Stimulated activated CD8-positive, alpha-beta memory T cell treated with anti-CD3 and anti-CD28 coated beads, Interleukin-7, amount 100 ng/mL, for 48 hours (primary cell): ENCODE results near the gene LRRFIP1.

ENCODE experiments used
- DNase-seq, 2 donors: peaks; one replicate each; pipeline ENCODE4 v3.0.0-alpha.2; 2020; ENCODE audit warnings: low read depth in 1 of 2; ENCODE audit errors: extremely low read depth in 1 of 2

The LRRFIP1 gene

DNA sequence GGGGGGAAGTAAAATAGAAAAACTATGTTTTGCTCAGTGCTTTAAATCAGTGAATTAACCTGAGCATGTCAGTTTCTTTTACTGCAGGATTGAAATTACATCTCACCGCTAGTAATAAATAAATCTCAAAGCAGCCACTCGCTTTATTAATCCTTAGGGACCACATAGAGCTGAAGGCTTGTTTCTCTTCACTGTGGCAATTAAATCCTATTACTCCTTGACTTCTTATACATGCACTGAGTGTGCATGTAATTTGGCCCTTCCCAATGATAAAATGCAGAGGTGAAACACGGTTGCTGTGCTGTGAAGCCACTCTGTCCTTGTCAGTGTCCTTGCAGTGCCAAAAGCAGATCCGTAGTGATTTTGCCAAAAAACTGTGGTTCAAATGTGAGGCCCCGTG lies 94.1 kb downstream of the LRRFIP1 start:
- no peak for DNase-seq

DNA sequence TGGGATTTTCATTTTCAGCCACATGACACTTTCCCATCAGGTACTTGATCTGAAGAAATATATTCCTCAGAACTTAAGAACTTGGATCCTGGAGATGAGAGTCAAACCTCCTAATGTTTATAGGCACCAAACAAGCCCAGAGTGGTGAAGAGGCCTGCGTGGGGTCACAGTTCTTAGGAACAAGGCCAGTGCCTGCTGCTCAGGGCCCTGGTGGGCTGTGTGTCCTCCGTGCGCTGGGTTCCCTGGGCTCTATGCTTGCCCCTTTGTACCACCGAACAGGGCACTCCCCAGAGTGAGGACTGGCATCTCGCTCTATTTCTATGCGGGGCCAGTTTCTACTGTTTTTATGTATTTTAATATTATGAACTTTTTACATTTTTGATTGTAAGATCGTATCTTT lies 95.2 kb downstream of the LRRFIP1 start:
- no peak for DNase-seq

DNA sequence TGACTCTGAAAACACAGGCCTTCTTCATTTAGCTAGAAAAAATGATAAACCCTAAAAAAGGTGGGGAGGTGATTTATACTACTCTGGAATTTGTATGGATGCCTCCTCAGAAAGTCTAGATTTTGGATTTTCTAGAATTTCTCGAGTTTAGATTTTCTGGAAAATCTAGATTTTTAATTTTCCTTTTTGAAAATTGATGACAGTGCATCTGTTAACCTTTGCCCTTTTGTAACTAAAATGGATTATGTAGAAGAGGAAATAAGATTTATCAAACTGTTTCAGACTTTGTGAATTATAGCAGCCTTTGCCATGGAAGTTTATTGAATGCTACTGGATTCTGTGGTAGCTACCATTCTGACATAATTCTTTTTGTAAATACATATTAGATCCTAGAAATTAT lies 95.6 kb downstream of the LRRFIP1 start:
- DNase-seq: no peak

DNA sequence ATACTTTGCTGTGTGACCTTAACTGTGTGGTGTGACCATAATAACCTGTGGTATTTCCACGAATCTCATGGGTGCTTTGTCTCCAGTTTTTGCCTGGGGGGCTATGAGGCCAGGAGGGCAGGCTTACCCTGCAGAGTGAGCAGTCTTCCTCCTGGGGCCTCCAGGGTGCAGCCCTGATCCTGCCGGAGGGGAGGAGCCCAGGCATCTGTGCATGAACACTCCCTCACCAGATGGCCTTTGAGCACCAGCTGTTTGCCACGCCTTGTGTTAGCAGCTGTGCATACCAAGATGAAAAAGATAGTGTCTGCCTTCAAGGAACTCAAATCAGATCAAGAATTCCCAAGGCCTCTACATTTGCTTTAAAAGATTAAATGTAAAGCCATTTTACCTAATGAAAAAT lies 96.2 kb downstream of the LRRFIP1 start:
- no peak for DNase-seq

DNA sequence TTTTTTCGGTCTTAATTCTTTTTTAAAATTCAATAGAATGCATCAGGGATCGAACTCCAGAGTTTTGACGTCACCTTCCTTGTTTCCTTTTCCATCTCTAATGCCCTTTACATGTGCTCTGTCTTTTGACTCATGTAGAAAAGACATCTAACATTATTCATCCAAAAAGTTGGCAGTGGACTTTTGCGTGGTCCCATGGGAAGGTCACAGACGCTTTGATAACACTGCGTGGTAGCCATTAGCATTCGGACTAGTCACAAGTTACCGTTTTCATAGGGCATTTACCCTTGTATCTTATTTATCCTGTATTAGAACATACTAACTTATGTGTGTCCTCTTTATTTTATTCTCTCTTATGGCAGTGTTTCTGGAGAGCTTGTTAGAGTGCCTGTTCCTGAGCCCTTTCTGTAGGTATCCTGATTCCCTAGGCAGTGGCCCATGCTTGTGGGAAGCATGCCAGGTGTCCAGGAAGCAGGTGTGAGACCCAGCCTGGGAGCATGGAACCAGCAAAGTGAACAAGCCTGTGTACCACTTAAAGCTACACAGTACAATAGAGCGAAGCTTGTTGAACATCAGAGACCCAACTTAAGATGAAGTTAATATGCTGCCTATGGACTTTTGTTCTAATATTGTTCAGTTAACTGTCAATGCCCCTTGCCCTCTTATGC lies 97.6 kb downstream of the LRRFIP1 start:
- DNase-seq: no peak

DNA sequence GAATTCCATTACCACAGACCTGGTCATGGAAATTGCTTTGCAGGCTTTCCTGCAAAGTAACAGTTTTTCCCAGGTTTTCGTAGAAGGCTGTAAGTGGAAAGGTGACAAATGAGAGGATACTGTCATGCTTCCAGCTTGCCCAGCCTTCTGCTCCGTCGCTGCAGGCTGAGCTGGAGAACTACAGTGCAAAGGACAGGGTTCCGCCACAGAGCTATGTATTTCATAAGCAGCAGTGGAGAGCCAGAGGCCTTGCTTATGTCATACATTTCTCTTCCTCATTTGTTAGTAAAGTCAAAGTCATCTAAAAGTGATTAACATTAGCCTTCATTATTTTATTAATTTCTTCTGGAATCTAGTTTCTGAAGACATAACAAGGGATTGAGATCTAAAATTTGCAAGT lies 98.3 kb downstream of the LRRFIP1 start:
- DNase-seq: no peak

DNA sequence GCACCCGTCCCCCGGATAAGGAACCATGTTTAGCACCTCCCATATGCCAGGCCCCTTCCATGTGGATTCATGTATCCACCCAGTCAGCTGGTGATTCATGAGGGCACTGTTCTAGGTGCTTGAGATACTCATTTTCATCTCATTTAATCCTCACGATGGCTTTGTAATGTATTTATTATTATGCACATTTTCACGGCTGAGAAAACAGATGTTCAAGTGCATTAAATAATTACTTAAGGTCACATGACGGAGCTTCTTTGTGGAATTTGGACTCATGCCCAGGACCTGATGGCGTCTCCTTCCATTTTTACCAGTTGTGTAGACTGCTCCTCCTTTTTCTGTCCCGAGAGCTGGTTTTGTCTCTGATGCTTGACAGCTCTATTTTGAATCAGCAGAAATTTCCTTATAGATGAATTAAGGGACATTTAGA lies 99.0 kb downstream of the LRRFIP1 start:
- DNase-seq: no peak

DNA sequence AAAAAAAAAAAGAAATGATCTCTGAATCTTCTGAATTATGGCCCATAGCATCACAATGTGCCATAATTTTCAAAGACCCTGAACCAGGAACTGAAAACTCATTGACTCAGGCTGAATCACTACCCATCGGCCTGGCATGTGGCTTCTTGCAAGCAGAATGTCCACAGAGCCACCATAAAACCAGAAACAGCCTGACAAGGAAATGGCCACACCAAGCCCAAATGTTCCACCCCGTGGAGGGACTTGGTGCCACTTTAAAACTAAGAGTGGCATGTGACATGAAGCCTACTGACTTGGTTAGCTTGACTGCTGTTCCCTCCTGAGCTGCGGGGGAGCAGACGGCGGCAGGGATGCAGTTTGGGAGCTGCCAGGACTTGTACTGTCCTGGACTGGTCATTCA lies 100.0 kb downstream of the LRRFIP1 start:
- peak in 1 of 2 donors; percentile 37 for DNase-seq

DNA sequence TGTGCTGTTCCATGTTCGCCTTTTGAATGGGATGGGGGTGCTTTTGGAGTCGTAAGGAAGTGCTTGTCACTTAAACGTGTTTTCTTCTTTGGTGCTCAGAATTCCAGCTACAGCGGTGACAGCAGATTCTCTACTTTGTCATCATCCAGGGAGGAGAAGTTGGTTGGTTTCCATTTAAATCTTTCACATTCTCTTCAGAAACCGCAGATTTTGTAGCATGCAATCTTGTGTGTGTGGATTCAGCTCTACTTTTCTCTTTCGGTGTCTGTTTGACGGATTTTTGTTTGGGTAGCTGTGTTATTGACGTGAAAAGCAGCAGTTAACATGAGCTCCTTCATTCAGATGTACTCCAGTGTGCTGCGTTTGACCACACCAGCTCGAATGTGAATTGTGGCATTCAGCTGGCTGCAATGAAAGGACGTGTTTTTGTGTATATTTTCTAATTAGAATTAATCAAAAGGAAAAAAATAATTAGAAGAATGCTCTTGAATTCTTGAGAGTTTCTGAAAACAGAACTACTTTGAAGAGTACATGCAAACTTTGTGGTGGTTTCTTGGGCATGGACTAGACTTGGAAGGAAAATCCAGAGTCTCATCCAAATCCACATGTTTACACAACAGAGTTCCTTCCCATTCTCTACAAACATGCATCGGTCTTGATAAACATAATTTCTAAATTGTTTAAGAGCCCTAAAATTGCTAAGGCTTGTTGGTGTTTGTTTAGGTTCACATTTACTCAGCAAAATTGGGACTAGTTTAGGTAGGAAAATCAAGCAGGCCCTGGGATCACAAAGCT lies 102.5 kb downstream of the LRRFIP1 start:
- no peak for DNase-seq

DNA sequence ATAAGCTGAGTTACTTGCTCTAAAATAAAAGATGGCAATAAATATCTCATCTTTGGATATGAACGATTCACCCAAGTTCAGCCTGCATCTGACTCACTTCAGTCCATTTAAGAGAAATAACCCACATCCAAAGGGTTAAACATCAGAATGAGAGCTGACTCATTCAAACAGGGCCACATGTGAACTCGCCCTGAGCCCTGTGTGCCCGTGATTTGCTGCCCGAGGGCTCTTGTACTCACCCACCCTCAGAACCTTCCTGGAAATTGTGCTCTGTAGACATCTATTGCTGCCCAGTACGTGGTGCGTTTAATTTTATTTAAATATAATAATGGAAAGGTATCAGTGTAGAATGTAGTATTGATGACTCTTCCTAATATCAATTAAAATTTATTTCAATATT lies 104.3 kb downstream of the LRRFIP1 start:
- DNase-seq: peak; percentile 40 to 66

DNA sequence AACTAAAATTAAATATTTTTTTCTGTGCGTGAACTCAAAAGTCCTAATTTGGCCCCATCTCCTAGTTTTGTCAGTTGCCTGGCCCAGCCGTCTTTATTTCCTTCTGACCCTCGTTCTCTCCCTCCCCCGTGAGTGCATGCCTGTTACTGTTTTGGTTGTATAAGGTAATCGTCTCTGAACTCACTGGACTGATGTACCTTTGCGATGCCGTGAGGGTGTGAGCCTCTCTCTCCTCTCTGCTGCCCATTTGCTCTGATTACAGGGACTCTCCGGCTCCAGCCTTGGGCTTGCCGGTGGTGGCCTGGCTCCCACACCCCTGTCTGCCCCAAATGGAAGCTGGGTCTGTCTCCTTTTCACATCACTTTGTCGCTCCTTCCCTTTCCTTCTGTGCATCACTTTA lies 104.7 kb downstream of the LRRFIP1 start:
- DNase-seq: no peak

DNA sequence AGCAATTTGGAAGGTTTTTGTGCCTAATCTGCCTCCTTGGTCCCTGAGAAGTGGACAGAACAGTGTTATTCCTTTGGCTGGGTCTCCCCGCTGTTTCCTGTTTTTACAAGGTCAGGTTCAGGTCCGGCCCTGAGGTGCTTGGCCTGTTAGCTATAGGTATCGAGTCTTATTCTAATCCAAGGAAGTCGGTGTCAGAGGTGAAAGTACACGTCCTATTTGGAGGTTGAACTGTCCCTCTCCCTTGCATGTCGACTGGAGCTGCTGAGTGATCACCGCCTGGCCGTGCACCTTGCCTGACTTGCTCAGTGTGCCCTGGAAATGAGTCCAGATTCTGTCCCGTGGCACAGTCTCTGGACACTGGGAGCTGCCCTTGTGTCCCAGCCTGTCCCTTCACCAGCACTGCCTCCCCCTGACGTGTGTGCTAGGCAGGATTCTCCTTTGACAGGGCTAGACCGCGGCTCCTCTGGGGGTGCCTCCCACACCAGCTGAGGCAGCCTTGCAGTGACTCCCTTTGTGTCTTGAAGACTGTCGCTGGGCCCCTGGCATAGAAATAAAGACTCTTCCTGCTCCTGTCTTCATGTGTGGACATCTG lies 105.5 kb downstream of the LRRFIP1 start:
- no peak for DNase-seq

DNA sequence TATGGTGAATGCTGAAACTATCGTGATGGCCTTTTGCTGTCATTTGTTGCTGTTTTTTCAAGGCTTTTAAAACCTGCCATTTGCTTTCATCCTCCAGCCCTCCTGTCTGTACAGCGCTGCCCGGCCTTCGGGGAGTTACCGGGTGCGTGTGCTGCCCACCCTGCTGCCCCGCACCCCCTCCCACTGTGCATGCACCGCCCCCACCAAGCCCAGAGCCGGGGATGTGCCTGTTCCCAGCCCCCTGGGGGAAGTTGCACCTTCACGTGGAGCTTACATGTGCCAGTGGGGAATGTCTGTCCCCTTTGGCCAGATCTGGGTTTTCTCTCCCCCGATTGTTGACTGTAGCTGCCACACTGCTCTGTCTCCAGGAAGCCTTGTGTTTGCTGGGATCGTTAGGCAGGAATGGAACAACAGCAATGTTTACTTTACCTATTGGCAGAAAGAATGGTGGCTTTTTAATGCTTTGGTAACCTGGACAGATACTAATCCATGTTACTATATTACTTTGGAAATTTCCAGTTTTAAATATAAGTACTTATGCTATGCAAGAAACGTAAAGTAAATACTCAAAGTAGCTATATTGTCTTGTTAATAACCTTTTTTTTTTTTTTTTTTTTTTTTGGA lies 106.4 kb downstream of the LRRFIP1 start:
- no peak for DNase-seq

DNA sequence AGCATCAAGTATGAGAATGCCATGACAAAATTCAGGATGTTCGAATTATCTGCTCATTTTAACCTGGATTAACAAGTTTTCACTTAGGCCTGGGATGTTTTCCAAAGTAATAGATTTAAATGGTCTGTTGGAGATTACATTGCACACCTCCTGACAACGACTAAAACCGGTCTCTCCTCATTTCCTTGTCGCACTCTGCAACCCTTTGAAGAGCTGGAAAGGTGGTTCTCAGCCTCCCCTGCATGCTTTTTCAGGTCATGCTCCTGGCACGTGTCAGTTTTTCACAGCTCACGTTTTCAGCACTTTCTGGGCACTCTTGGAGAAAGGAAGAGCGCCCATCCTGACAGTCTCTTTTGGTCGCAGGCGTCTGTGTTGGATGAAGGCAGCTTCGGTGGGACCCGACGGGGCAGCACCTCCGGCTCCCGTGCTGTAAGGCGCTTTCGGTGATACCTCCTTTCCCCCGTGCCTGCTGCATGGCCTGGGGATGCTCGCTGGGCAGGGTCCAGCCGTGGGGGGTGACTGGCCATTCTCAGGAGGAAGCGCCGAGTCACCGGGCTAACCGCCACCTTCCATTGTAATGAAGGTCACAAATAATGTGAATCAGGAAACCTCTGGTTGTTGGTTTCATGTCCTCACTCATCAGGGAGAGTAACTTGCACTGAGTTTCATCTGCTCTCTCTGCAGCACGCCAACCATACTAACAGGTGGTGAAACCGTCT lies 107.7 kb downstream of the LRRFIP1 start:
- no peak for DNase-seq

DNA sequence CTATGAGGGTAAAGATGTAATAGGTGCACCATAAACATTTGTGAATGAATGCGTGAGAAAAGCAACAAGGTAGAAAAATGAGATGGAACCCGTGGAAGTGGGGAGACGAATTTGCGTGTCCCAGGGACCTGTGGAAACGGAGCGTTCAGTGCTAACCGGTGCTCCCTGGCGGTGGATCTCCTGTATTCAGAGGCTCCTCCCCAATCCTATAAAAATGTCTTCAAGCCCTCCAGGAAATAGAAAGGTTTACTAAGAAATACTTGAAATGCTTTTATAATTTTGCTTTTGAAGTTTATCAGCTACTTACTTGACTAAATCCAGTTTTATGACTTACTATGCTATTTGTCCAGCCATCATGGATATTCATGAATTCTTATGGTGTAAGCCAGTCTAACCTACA lies 108.4 kb downstream of the LRRFIP1 start:
- no peak for DNase-seq

DNA sequence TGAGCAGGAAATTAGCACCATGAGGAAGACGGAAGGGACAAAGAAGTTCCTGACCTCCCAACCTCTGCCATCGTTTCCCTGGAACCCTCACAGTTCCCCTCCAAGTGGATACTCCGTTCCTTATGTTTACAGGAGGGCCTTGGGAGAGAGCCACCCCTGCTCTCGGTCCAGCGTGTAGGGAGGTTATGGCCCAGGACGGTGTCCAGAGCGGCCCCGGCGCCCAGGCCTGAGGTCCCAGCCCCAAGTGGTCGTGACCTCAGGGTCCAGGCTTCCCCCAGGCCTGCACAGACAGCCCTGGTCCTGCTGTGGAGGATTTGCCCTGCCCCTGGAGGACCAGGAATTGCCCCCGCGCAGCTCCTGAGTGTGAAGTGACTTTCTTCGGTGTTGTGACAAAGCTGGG lies 109.4 kb downstream of the LRRFIP1 start:
- no peak for DNase-seq

DNA sequence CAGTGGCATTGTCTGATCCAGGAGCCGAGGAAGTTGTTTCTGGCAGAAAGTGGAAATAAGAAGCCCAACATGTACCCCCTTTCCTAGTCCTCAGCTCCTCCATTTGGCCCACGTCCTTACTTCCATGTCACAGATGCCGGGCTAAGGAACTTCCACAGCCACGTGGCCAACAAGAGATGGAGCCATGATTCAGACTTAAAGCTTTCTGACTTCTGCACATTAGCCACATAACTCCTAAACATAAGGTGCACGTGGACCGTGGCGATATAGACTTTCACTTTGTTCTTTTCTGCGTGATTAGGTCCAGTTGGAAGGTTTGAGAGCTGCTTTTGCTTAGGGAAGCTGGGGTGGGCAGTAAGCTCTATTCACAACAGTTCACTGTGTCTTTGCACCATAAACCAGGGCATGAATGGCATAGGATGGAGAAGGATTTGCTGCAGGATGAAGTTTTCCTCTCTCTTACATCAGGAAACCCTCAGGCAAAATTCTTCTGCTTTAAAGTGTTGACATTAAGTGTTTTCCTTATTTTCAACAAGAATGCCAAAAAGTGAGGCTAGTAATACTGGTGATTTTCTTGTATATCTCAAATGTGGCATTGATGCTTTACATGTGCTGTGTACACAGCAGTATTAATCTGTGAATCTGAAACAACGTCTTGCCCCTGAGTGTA lies 109.9 kb downstream of the LRRFIP1 start:
- no peak for DNase-seq

DNA sequence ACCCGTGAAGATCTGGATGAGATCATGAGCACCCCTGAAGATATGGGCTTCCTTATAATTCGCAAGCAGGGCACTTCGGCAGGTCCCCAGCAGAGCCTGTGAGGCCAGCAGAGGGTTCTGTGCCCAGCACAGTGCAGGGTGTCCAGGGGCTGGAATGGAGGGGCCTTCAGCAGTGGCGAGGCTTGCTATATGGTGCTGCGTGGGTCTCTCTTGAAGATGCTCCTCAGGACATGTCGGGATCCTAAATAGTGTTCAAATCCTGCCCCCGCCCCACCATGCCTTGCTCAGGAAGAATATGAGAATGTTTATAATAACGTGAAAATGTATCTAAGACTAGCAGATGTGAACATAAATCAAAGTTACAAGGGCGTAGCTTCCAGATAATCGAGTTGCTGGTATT lies 110.9 kb downstream of the LRRFIP1 start:
- no peak for DNase-seq

DNA sequence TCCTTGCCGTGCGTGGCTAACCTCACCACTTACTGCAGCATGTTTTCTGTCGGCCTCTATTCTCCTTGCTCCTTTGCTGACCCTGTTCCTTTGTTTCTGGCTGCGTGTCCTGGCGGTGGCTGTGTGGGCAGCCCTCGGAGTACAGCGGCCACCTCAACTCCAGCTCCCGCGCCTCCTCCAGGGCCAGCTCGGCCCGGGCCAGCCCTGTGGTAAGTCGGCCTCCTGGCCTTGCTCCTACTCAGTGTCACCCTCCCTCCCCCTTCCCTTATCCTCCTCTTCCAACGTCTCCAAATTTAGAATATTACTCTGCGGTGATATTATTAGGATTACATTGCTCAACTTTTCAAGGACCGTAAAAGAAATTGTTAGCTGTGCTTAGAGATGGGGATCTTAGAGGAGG lies 111.7 kb downstream of the LRRFIP1 start:
- DNase-seq: no peak

DNA sequence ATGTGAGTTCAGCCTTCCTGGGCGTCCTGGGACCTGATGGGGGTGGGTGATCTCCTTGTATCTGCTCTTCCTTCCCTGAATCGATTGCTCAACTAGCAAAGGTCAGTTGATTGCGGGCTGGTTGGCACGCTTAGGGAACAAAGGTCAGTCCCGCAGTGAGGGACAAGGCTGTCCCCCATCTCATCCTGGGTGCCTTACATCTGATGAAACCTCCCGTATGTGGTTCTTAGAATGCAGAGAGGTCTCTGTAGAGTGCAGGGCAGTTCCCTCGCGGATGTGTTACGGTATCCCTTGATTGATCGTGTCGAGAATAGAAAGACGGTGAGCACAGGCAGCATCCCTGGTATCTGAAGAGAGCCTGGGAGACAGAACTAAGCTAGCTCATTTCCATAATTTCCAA lies 114.8 kb downstream of the LRRFIP1 start:
- DNase-seq: no peak

DNA sequence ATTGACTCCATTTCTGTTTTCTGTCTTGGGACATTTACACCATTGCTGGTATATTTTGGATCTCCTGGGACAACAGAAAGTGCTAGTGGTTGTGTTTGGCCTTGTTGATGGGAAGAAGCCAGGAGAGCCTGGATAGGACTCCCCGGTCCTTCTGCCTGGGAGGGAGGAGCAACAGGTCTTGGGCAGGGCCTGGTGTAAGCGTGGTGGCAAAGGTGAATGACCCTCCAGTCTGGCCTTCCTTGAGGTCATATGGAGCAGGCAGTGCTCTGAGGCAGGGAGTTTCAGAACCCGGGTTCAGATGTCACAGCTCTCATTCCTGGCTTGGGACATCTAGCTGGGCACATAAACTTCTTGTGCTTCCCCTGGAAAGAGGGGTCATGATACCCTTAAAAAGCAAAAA lies 115.2 kb downstream of the LRRFIP1 start:
- DNase-seq: no peak
